Liver (tissue), 3 donors: ENCODE data around the gene FTO.

ENCODE experiments used
- EGR1 ChIP-seq, 2 donors: IDR thresholded peaks; 2 replicates each; pipeline ENCODE4 v1.6.1; 2016 to 2018; ENCODE audit warnings: antibody characterized with exemption in 2 of 2, low read depth in 2 of 2
- FOXA1 ChIP-seq: IDR thresholded peaks from 2 replicates; pipeline ENCODE4 v1.6.1; 2016; ENCODE audit warnings: antibody characterized with exemption
- FOXA2 ChIP-seq: IDR thresholded peaks from 2 replicates; pipeline ENCODE4 v1.6.1; 2016; ENCODE audit warnings: antibody characterized with exemption
- GABPA ChIP-seq, 2 donors: IDR thresholded peaks in 1 of 2; conservative IDR thresholded peaks in 1 of 2; 2 replicates each; pipeline ENCODE4 v1.6.1; 2016; ENCODE audit warnings: antibody characterized with exemption in 2 of 2, mild to moderate bottlenecking in 1 of 2, moderate library complexity in 1 of 2
- JUND ChIP-seq, 2 donors: IDR thresholded peaks; 2 replicates each; pipeline ENCODE4 v1.6.1; 2016; ENCODE audit warnings: antibody characterized with exemption in 2 of 2
- MAX ChIP-seq: IDR thresholded peaks from 2 replicates; pipeline ENCODE4 v1.6.1; 2016; ENCODE audit warnings: antibody characterized with exemption
- RAD21 ChIP-seq, 2 donors: IDR thresholded peaks; 2 replicates each; pipeline ENCODE4 v1.6.1; 2016; ENCODE audit warnings: antibody characterized with exemption in 2 of 2, mild to moderate bottlenecking in 2 of 2
- RXRA ChIP-seq, 2 donors: IDR thresholded peaks; 2 replicates each; pipeline ENCODE4 v1.6.1; 2017 to 2018; ENCODE audit warnings: antibody characterized with exemption in 2 of 2, mild to moderate bottlenecking in 1 of 2
- SP1 ChIP-seq: IDR thresholded peaks from 2 replicates; pipeline ENCODE4 v1.6.1; 2018; ENCODE audit warnings: antibody characterized with exemption, mild to moderate bottlenecking
- YY1 ChIP-seq: IDR thresholded peaks from 2 replicates; pipeline ENCODE4 v1.6.1; 2016; ENCODE audit warnings: antibody characterized with exemption, mild to moderate bottlenecking
- TF ChIP-seq, protein P1 (sequence below): fragments of 150-350 bp; IDR thresholded peaks from 2 replicates; pipeline ENCODE4 v1.5.1; 2017; ENCODE audit warnings: improper control_type of control experiment, low read depth, low read length; ENCODE audit not compliant: missing input control
- TF ChIP-seq, protein P2 (sequence below): IDR thresholded peaks from 2 replicates; pipeline ENCODE4 v1.6.1; 2016; ENCODE audit warnings: antibody characterized with exemption
- donor health status: healthy.
- donor health status: healthy.

DNA sequence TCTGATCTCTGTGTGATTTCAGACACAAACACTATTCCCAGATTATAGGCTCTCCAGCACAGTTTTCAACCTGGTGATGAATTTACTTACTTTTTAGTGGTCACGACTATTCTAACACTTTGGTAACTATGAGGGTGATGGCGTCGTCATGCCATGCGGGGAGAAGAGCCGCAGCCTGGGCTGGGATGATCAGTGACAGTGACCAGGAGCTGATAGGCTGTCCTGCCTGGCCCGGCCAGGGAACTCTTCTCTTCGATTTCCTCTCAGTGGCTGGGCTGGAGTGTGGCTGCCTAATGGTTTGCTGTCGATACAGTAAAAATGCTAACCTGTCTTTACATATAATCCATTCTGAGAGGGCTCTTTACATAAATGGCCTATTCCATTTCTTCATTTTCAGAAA, 469.5 kb downstream of the FTO start:
- TF ChIP-seq, protein P1, sequence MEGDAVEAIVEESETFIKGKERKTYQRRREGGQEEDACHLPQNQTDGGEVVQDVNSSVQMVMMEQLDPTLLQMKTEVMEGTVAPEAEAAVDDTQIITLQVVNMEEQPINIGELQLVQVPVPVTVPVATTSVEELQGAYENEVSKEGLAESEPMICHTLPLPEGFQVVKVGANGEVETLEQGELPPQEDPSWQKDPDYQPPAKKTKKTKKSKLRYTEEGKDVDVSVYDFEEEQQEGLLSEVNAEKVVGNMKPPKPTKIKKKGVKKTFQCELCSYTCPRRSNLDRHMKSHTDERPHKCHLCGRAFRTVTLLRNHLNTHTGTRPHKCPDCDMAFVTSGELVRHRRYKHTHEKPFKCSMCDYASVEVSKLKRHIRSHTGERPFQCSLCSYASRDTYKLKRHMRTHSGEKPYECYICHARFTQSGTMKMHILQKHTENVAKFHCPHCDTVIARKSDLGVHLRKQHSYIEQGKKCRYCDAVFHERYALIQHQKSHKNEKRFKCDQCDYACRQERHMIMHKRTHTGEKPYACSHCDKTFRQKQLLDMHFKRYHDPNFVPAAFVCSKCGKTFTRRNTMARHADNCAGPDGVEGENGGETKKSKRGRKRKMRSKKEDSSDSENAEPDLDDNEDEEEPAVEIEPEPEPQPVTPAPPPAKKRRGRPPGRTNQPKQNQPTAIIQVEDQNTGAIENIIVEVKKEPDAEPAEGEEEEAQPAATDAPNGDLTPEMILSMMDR = no peak
- TF ChIP-seq RXRA (IDR thresholded peaks at IDR 0.05) (no peak), MAX (no peak), RAD21 (IDR thresholded peaks at IDR 0.05) (no peak), YY1 (no peak), EGR1 (IDR thresholded peaks at IDR 0.05; ENCODE audit: low read depth in 2 of 2) (no peak), GABPA (IDR thresholded peaks at IDR 0.05 in 1 of 2, conservative IDR thresholded peaks at IDR 0.05 in 1 of 2) (no peak), FOXA2 (no peak), FOXA1 (no peak), SP1 (no peak), JUND (IDR thresholded peaks at IDR 0.05) (no peak)
- TF ChIP-seq, protein P2, sequence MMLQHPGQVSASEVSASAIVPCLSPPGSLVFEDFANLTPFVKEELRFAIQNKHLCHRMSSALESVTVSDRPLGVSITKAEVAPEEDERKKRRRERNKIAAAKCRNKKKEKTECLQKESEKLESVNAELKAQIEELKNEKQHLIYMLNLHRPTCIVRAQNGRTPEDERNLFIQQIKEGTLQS = no peak
